CD14-positive monocyte (primary cell): ENCODE results near the gene FABP1. TPM values are rescaled to one million over a fixed set of nuclear protein-coding genes. Genes with fewer than 3 reads are reported as not detected.

Source experiments
- DNase-seq, 3 donors: peaks; one replicate each; pipeline ENCODE4 v3.0.0-alpha.2; 2011 to 2022
- H2AFZ ChIP-seq: 2 replicates; pipeline ENCODE4 v1.6.0; 2012; ENCODE audit warnings: mild to moderate bottlenecking, low read depth, low read length, inconsistent platforms; ENCODE audit not compliant: insufficient read depth, poor library complexity, severe bottlenecking
- H3K27ac ChIP-seq, 2 donors: 1 replicate in 1 of 2; 2 replicates in 1 of 2; pipeline ENCODE4 v1.5.1; 2012 to 2013; ENCODE audit warnings: low read length in 2 of 2, control low read depth in 1 of 2, inconsistent platforms in 1 of 2, low read depth in 1 of 2, mild to moderate bottlenecking in 1 of 2
- H3K27me3 ChIP-seq, 2 donors: one replicate each; pipeline versions ENCODE4 v1.6.0 to v1.6.1; 2011 to 2013; ENCODE audit warnings: low read length in 2 of 2; ENCODE audit not compliant: control insufficient read depth in 2 of 2, insufficient read depth in 2 of 2
- H3K36me3 ChIP-seq, 2 donors: replicated peaks in 1 of 2; 1 replicate in 1 of 2; 2 replicates in 1 of 2; pipeline versions ENCODE4 v1.5.1 to v1.6.1; 2012 to 2013; ENCODE audit warnings: low read length in 2 of 2, control low read depth in 1 of 2, inconsistent platforms in 1 of 2, mild to moderate bottlenecking in 1 of 2; ENCODE audit not compliant: insufficient read depth in 2 of 2, control insufficient read depth in 1 of 2
- H3K4me1 ChIP-seq, 2 donors: 1 replicate in 1 of 2; 2 replicates in 1 of 2; pipeline versions ENCODE4 v1.5.1 to v1.6.1; 2012 to 2013; ENCODE audit warnings: low read length in 2 of 2, control low read depth in 1 of 2, inconsistent platforms in 1 of 2, mild to moderate bottlenecking in 1 of 2, moderate library complexity in 1 of 2; ENCODE audit not compliant: insufficient read depth in 2 of 2, control insufficient read depth in 1 of 2
- H3K4me2 ChIP-seq: replicated peaks from 2 replicates; pipeline ENCODE3; 2012; ENCODE audit warnings: low read length, moderate library complexity, mild to moderate bottlenecking; ENCODE audit not compliant: poor library complexity, severe bottlenecking; ENCODE audit errors: extremely low read depth
- H3K4me3 ChIP-seq, 3 experiments: fragments of 200-600 bp in 1 of 3; sonication (generic) in 1 of 3; replicated peaks in 1 of 3; 1 replicate in 2 of 3; 2 replicates in 1 of 3; pipeline ENCODE4 v1.5.1; 2011 to 2013; ENCODE audit warnings: low read length in 3 of 3, mild to moderate bottlenecking in 3 of 3, control low read depth in 2 of 3, low read depth in 2 of 3, inconsistent platforms in 1 of 3, moderate library complexity in 1 of 3
- H3K79me2 ChIP-seq: 2 replicates; pipeline ENCODE4 v1.6.0; 2012; ENCODE audit warnings: mild to moderate bottlenecking, control low read depth, inconsistent platforms, low read length, moderate library complexity; ENCODE audit not compliant: insufficient read depth
- H3K9ac ChIP-seq: 2 replicates; pipeline ENCODE4 v1.6.0; 2017; ENCODE audit warnings: low read length, mild to moderate bottlenecking; ENCODE audit not compliant: insufficient read depth, poor library complexity, severe bottlenecking
- H3K9me3 ChIP-seq, 2 donors: replicated peaks in 1 of 2; 1 replicate in 1 of 2; 2 replicates in 1 of 2; pipeline versions ENCODE4 v1.5.1 to v1.6.1; 2012 to 2013; ENCODE audit warnings: low read length in 2 of 2, control low read depth in 1 of 2; ENCODE audit not compliant: control insufficient read depth in 1 of 2, insufficient read depth in 1 of 2
- H4K20me1 ChIP-seq: 2 replicates; pipeline ENCODE4 v1.6.0; 2012; ENCODE audit warnings: mild to moderate bottlenecking, low read length, control low read depth, moderate library complexity; ENCODE audit not compliant: insufficient read depth
- H3K27ac Mint-ChIP-seq, 7 donors: one replicate each; pipeline ENCODE4 v1.8.0; 2020; ENCODE audit warnings: mild to moderate bottlenecking in 7 of 7, mixed read lengths in 7 of 7, moderate library complexity in 6 of 7, inconsistent platforms in 2 of 7
- H3K27me3 Mint-ChIP-seq, 3 donors: one replicate each; pipeline ENCODE4 v1.8.0; 2021 to 2022; ENCODE audit warnings: low read depth in 3 of 3, mild to moderate bottlenecking in 3 of 3, mixed read lengths in 3 of 3, moderate library complexity in 3 of 3, inconsistent platforms in 1 of 3
- H3K36me3 Mint-ChIP-seq, 2 donors: one replicate each; pipeline ENCODE4 v1.8.0; 2020; ENCODE audit warnings: mixed read lengths in 2 of 2, inconsistent platforms in 1 of 2, mild to moderate bottlenecking in 1 of 2
- H3K4me1 Mint-ChIP-seq: one replicate; pipeline ENCODE4 v1.8.0; 2020; ENCODE audit warnings: mild to moderate bottlenecking, mixed read lengths
- H3K4me3 Mint-ChIP-seq, 2 donors: one replicate each; pipeline ENCODE4 v1.8.0; 2020; ENCODE audit warnings: mild to moderate bottlenecking in 2 of 2, mixed read lengths in 2 of 2, moderate library complexity in 1 of 2
- H3K9me3 Mint-ChIP-seq, 7 donors: one replicate each; pipeline ENCODE4 v1.8.0; 2020 to 2022; ENCODE audit warnings: mixed read lengths in 7 of 7, mild to moderate bottlenecking in 6 of 7, moderate library complexity in 6 of 7, inconsistent platforms in 2 of 7
- CTCF ChIP-seq: fragments of 200-600 bp; IDR thresholded peaks from one replicate; pipeline ENCODE4 v1.8.0; 2022; ENCODE audit warnings: antibody characterized with exemption, mild to moderate bottlenecking
- WGBS: methylation state at CpG from one replicate; pipeline ENCODE4 v1.1.5; 2013; ENCODE audit warnings: missing lambda C conversion rate; ENCODE audit not compliant: insufficient coverage; 5-methylcytosine and 5-hydroxymethylcytosine counted together
- intact Hi-C, 2 donors: fragments of 100-400 bp; cut with micrococcal nuclease; formaldehyde crosslinking; loops; one replicate each; pipeline versions ENCODE4 v1.15.0 to v1.15.1; 2023
- polyA plus RNA-seq, 3 donors: library from polyadenylated mRNA; depleted of rRNA in 1 of 3; unstranded in 2 of 3; stranded (reverse) in 1 of 3; fragments of 300-500 nt in 2 of 3; fragments of >200 nt in 1 of 3; fragmentation: Illumina TruSeq in 2 of 3; gene quantifications; 1 replicate in 2 of 3; 2 replicates in 1 of 3; pipeline ENCODE4 v1.2.3, GENCODE V29; 2012 to 2021

The FABP1 gene
- polyA plus RNA-seq, 3 donors = not detected

GRCh38 chr2:88176352-88176984, 48.6 kb upstream of the FABP1 start:
- intact Hi-C loops = no loop called here
- H3K27ac ChIP-seq = no peak overlapping the region
- H3K4me3 ChIP-seq = no peak overlapping the region
- Mint-ChIP-seq H3K4me3 (no peak overlapping the region), H3K27ac (no peak overlapping the region), H3K9me3 (peaks cover 0 to 2% (median 0%) of the 10 kb centered on the region in 7 donors), H3K4me1 (no peaks in the 10 kb centered on the region), H3K36me3 (no peaks in the 10 kb centered on the region), H3K27me3 (peaks cover 4 to 8% (median 5%) of the 10 kb centered on the region in 3 donors)
- no peak overlapping the region for H3K9ac ChIP-seq
- H3K27me3 ChIP-seq = no peaks in the 10 kb centered on the region
- 71% methylated on average over 1 of the region's 3 CpGs for WGBS
- no peak overlapping the region for H3K4me2 ChIP-seq
- no peaks in the 10 kb centered on the region for H3K79me2 ChIP-seq
- TF ChIP-seq CTCF = no peak
- no peaks in the 10 kb centered on the region for H3K36me3 ChIP-seq
- H2AFZ ChIP-seq = no peak overlapping the region
- no peaks in the 10 kb centered on the region for H3K9me3 ChIP-seq
- DNase-seq = no peak
- no peaks in the 10 kb centered on the region for H3K4me1 ChIP-seq
- no peaks in the 10 kb centered on the region for H4K20me1 ChIP-seq

GRCh38 chr2:88172882-88173281, 45.0 kb upstream of the FABP1 start:
- H3K27me3 ChIP-seq = peaks cover 3 to 5% of the 10 kb centered on the region in 2 donors
- Mint-ChIP-seq H3K27ac (no peak overlapping the region), H3K4me1 (peaks cover 23% of the 10 kb centered on the region)

More at GRCh38 chr2:88172882-88173281, 45.0 kb upstream of the FABP1 start:
- WGBS = 98% methylated on average over 4 of the region's 6 CpGs
- no peak overlapping the region for H3K27ac ChIP-seq
- TF ChIP-seq CTCF = no peak
- H3K4me3 ChIP-seq = no peak overlapping the region
- DNase-seq = no peak
- Mint-ChIP-seq H3K9me3 (peaks cover 2 to 18% (median 4%) of the 10 kb centered on the region in 7 donors), H3K4me3 (no peak overlapping the region), H3K36me3 (peaks cover 0 to 3% of the 10 kb centered on the region in 2 donors), H3K27me3 (peaks cover 7 to 23% (median 22%) of the 10 kb centered on the region in 3 donors)
- no peaks in the 10 kb centered on the region for H4K20me1 ChIP-seq
- H3K4me1 ChIP-seq = peaks cover 15 to 16% of the 10 kb centered on the region in 2 donors
- no peak overlapping the region for H3K4me2 ChIP-seq
- no peaks in the 10 kb centered on the region for H3K36me3 ChIP-seq
- H3K9ac ChIP-seq = no peak overlapping the region
- intact Hi-C loops = no loop called here
- no peaks in the 10 kb centered on the region for H3K79me2 ChIP-seq
- H3K9me3 ChIP-seq = no peaks in the 10 kb centered on the region
- no peak overlapping the region for H2AFZ ChIP-seq
